ENCODE results near the gene ITGAX. TPM values are rescaled to one million over a fixed set of nuclear protein-coding genes. Genes with fewer than 3 reads are reported as not detected.

The ITGAX gene
- total and polyA plus RNA-seq, 10 donors: 8.9 to 330 (median 123) TPM

- H3K4me1 ChIP-seq: peaks cover 0 to 47% (median 7%) of the 10 kb centered on the region in 6 donors
- H3K9me3 ChIP-seq: no peaks in the 10 kb centered on the region
- no peak overlapping the region for H3K27ac ChIP-seq
- WGBS, 5 donors: 76 to 95% (median 83%) methylated on average over 8 to 12 of the region's 12 CpGs
- no peak for DNase-seq
- no peak overlapping the region for H3K4me3 ChIP-seq
- no peaks in the 10 kb centered on the region for H3K36me3 ChIP-seq
- no peak for TF ChIP-seq CTCF (IDR thresholded peaks at IDR 0.05 in 8 of 11, conservative IDR thresholded peaks at IDR 0.05 in 3 of 11)
- TF ChIP-seq POLR2AphosphoS5 (IDR thresholded peaks at IDR 0.05): no peak
- no peak for TF ChIP-seq POLR2A (IDR thresholded peaks at IDR 0.05)
- intact Hi-C loops (cut with DNase I; ENCODE audit: low total_unique reads): no loop called here
- peaks cover 0 to 12% (median 0%) of the 10 kb centered on the region in 7 donors for H3K27me3 ChIP-seq (replicated peaks in 1 of 7)
Measured at GRCh38 chr16:31423801-31424200, 68.8 kb downstream of the ITGAX start.

GRCh38 chr16:31427441-31428278 lies 72.7 kb downstream of the ITGAX start:
- Histone ChIP-seq H3K27ac (no peak overlapping the region), H3K4me3 (peak overlapping the region in 5 of 8 donors; percentile 22 to 64 (median 32)), H3K9me3 (no peaks in the 10 kb centered on the region), H3K27me3 (replicated peaks in 1 of 7) (peaks cover 0 to 12% (median 0%) of the 10 kb centered on the region in 7 donors), H3K4me1 (peaks cover 0 to 20% (median 7%) of the 10 kb centered on the region in 6 donors), H3K36me3 (no peaks in the 10 kb centered on the region)
- 23 to 61% (median 36%) methylated on average over 36 to 76 of the region's 83 CpGs for WGBS, 5 donors
- intact Hi-C loops (cut with DNase I; ENCODE audit: low total_unique reads): no loop called here
- DNase-seq: peak; percentile 90
- TF ChIP-seq CTCF (IDR thresholded peaks at IDR 0.05 in 8 of 11, conservative IDR thresholded peaks at IDR 0.05 in 3 of 11): no peak
- TF ChIP-seq POLR2AphosphoS5 (IDR thresholded peaks at IDR 0.05): peak in 2 of 3 donors; percentile 39 to 41

GRCh38 chr16:31428279-31428597 lies 73.3 kb downstream of the ITGAX start, which contains the start of gene COX6A2:
Gene COX6A2 (minus strand): TSS chr16:31428360. CDS start chr16:31428325, 35 bp downstream.
- H3K4me1 ChIP-seq: peaks cover 0 to 17% (median 7%) of the 10 kb centered on the region in 6 donors
- no peak within 1 kb of the TSS for H3K27ac ChIP-seq
- peak within 1 kb of the TSS in 5 of 8 donors; percentile 22 to 64 (median 32) for H3K4me3 ChIP-seq
- TF ChIP-seq POLR2AphosphoS5 (IDR thresholded peaks at IDR 0.05) (no peak), POLR2A (IDR thresholded peaks at IDR 0.05) (no peak), CTCF (IDR thresholded peaks at IDR 0.05 in 8 of 11, conservative IDR thresholded peaks at IDR 0.05 in 3 of 11) (no peak)
- H3K36me3 ChIP-seq: no peaks in the 10 kb centered on the region
- no peaks in the 10 kb centered on the region for H3K9me3 ChIP-seq
- 78 to 93% (median 80%) methylated on average over 5 to 7 of the region's 7 CpGs for WGBS, 5 donors
- intact Hi-C loops (cut with DNase I; ENCODE audit: low total_unique reads): no loop called here
- no peak for DNase-seq
- peaks cover 0 to 12% (median 0%) of the 10 kb centered on the region in 7 donors for H3K27me3 ChIP-seq (replicated peaks in 1 of 7)

GRCh38 chr16:31428638-31429247 lies 73.8 kb downstream of the ITGAX start:
- no peak for TF ChIP-seq CTCF (IDR thresholded peaks at IDR 0.05 in 8 of 11, conservative IDR thresholded peaks at IDR 0.05 in 3 of 11)
- no peak for TF ChIP-seq POLR2A (IDR thresholded peaks at IDR 0.05)
- TF ChIP-seq POLR2AphosphoS5 (IDR thresholded peaks at IDR 0.05): no peak
- Histone ChIP-seq H3K27ac (no peak overlapping the region), H3K36me3 (no peaks in the 10 kb centered on the region), H3K4me3 (no peak overlapping the region), H3K9me3 (no peaks in the 10 kb centered on the region), H3K4me1 (peaks cover 0 to 13% (median 7%) of the 10 kb centered on the region in 6 donors), H3K27me3 (replicated peaks in 1 of 7) (peaks cover 0 to 12% (median 0%) of the 10 kb centered on the region in 7 donors)
- no peak for DNase-seq
- intact Hi-C loops (cut with DNase I; ENCODE audit: low total_unique reads): no loop called here
- 84 to 88% (median 86%) methylated on average over 7 of the region's 7 CpGs for WGBS, 5 donors
